Measurements from ENCODE around the gene WWTR1.

Gene WWTR1

GRCh38 chr3:149643963-149644362 is 13.9 kb downstream of the WWTR1 start:
- no peaks in the 10 kb centered on the region for H3K27me3 ChIP-seq
- H3K9me3 ChIP-seq = no peaks in the 10 kb centered on the region
- no peaks in the 10 kb centered on the region for H3K36me3 ChIP-seq
- H3K4me3 ChIP-seq (ENCODE audit: low read depth, low read length) = no peak overlapping the region
- no peaks in the 10 kb centered on the region for H3K4me1 ChIP-seq
- no peak for DNase-seq
- TF ChIP-seq, protein P1, sequence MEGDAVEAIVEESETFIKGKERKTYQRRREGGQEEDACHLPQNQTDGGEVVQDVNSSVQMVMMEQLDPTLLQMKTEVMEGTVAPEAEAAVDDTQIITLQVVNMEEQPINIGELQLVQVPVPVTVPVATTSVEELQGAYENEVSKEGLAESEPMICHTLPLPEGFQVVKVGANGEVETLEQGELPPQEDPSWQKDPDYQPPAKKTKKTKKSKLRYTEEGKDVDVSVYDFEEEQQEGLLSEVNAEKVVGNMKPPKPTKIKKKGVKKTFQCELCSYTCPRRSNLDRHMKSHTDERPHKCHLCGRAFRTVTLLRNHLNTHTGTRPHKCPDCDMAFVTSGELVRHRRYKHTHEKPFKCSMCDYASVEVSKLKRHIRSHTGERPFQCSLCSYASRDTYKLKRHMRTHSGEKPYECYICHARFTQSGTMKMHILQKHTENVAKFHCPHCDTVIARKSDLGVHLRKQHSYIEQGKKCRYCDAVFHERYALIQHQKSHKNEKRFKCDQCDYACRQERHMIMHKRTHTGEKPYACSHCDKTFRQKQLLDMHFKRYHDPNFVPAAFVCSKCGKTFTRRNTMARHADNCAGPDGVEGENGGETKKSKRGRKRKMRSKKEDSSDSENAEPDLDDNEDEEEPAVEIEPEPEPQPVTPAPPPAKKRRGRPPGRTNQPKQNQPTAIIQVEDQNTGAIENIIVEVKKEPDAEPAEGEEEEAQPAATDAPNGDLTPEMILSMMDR (IDR thresholded peaks at IDR 0.05; ENCODE audit: low read depth, low read length) = no peak

DNA sequence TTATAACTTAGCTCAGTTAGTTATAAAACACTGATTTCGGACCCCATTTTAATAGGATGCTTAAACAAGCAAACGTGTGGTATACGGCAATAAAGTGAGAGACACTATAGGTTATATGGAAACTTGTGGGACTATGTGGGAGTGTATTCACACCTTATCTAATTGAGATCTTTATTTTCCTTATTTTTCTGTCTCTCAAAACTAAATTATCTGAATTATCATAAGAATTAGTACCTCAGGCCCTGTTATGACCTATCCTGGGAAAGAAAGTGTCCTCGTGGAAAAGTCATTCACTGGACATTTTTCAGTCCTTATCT is 14.4 kb downstream of the WWTR1 start:
- no peak overlapping the region for H3K4me3 ChIP-seq (ENCODE audit: low read depth, low read length)
- no peak for DNase-seq
- no peaks in the 10 kb centered on the region for H3K36me3 ChIP-seq
- TF ChIP-seq, protein P1 (IDR thresholded peaks at IDR 0.05; ENCODE audit: low read depth, low read length) = no peak
- no peaks in the 10 kb centered on the region for H3K9me3 ChIP-seq
- no peaks in the 10 kb centered on the region for H3K27me3 ChIP-seq
- H3K4me1 ChIP-seq = no peaks in the 10 kb centered on the region

DNA sequence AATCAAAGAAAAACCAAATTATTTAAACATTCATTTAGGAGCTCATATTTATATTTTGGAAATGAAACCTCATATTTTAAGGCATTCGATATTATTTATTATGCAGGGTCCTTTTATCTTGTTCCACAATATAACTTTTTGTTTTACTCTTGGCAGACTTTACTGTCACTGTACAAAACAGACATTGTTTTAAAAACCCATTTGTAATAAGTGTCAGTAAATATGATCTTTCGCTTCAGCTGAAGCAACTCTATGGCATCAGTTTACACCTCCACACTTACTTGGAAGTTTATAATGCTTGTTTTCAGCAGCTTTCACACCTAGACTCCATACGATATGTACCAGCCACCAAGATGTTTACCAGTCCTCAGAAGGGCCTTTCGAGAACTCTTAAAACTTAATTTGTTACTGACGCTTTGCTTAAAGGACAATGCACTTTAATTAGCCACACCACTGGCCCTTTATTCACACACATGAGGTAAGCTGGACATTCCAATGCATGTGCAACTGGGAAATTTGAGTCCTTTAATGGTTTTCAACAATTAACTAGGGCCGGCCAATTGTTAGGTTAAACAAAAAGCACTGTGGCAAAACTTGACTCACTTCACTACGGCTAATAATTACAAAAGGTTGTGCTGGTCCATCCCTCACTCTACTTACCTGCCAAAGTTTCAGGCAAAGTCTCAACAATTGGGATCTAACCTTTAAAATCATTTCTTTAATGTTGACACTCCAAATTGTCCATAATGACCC is 16.7 kb downstream of the WWTR1 start:
- Histone ChIP-seq H3K27me3 (no peaks in the 10 kb centered on the region), H3K4me1 (no peaks in the 10 kb centered on the region), H3K36me3 (no peaks in the 10 kb centered on the region), H3K9me3 (no peaks in the 10 kb centered on the region), H3K4me3 (ENCODE audit: low read depth, low read length) (no peak overlapping the region)
- no peak for DNase-seq
- TF ChIP-seq, protein P1 (IDR thresholded peaks at IDR 0.05; ENCODE audit: low read depth, low read length) = no peak

- no peaks in the 10 kb centered on the region for H3K36me3 ChIP-seq
- TF ChIP-seq, protein P1 (IDR thresholded peaks at IDR 0.05; ENCODE audit: low read depth, low read length) = no peak
- no peak overlapping the region for H3K4me3 ChIP-seq (ENCODE audit: low read depth, low read length)
- DNase-seq = no peak
- H3K4me1 ChIP-seq = no peaks in the 10 kb centered on the region
- no peaks in the 10 kb centered on the region for H3K9me3 ChIP-seq
- peaks cover 10% of the 10 kb centered on the region for H3K27me3 ChIP-seq
Measured at GRCh38 chr3:149639093-149639486, 18.7 kb downstream of the WWTR1 start.

GRCh38 chr3:149638228-149639092 is 19.4 kb downstream of the WWTR1 start:
- TF ChIP-seq, protein P1 (IDR thresholded peaks at IDR 0.05; ENCODE audit: low read depth, low read length) = no peak
- H3K9me3 ChIP-seq = no peaks in the 10 kb centered on the region
- peaks cover 10% of the 10 kb centered on the region for H3K27me3 ChIP-seq
- H3K4me1 ChIP-seq = no peaks in the 10 kb centered on the region
- H3K36me3 ChIP-seq = no peaks in the 10 kb centered on the region
- no peak for DNase-seq
- H3K4me3 ChIP-seq (ENCODE audit: low read depth, low read length) = 0 out of 2 replicates have a peak overlapping the region, but pooled peaks have one; percentile 5

DNA sequence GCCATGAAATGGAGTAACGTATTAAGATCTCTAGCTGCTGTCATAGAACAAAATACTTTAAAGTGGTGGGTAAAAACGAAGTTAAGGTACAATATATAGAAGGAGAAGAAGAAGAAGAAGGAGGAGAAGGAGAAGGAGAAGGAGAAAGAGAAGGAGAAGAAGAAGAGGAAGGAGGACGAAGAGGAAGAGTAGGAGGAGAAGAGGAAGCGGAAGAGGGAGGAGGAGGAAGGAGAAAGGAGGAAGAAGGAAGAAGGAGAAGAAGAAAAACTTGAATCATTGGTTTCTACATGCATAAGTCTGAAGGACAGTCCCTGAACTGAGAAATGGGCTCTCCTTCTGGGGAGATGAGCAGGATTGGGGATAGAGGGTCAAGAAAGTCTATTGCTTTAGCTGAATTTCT is 22.4 kb downstream of the WWTR1 start:
- H3K4me1 ChIP-seq = no peaks in the 10 kb centered on the region
- DNase-seq = no peak
- peaks cover 13% of the 10 kb centered on the region for H3K27me3 ChIP-seq
- TF ChIP-seq, protein P1 (IDR thresholded peaks at IDR 0.05; ENCODE audit: low read depth, low read length) = no peak
- H3K4me3 ChIP-seq (ENCODE audit: low read depth, low read length) = no peak overlapping the region
- H3K36me3 ChIP-seq = no peaks in the 10 kb centered on the region
- H3K9me3 ChIP-seq = no peaks in the 10 kb centered on the region
